Measurements from ENCODE around the gene TMEM185B.
"Not testable (repeated sequence)": the region's sequence is repeated elsewhere in the genome, so short reads cannot be mapped to it uniquely, and the experiment has no call there.

The TMEM185B gene

GRCh38 chr2:120259939-120260338 lies 36.7 kb upstream of the TMEM185B start:
- 100% methylated on average over 2 of the region's 15 CpGs; no CpG with 5 or more reads in 1 of the 2 experiments for WGBS, 2 experiments (ENCODE audit: insufficient coverage in 2 of 2)
- H3K4me1 ChIP-seq (ENCODE audit: control insufficient read depth, insufficient read depth, low read length, poor library complexity, severe bottlenecking); H3K4me3 ChIP-seq (ENCODE audit: extremely low read depth, insufficient read depth, low read length, poor library complexity, severe bottlenecking); H3K27ac ChIP-seq (ENCODE audit: low read depth, low read length, severe bottlenecking): not testable (repeated sequence)
- peaks cover 12% of the 10 kb centered on the region for H3K9me3 ChIP-seq (ENCODE audit: control insufficient read depth, low read length)
- peaks cover 24% of the 10 kb centered on the region for H3K36me3 ChIP-seq (ENCODE audit: control insufficient read depth, insufficient read depth, low read length)

- WGBS, 2 experiments (ENCODE audit: insufficient coverage in 2 of 2): 88 to 94% methylated on average over 8 to 9 of the region's 9 CpGs
- Histone ChIP-seq H3K4me3 (ENCODE audit: extremely low read depth, insufficient read depth, low read length, poor library complexity, severe bottlenecking) (no peak overlapping the region), H3K27ac (ENCODE audit: low read depth, low read length, severe bottlenecking) (no peak overlapping the region), H3K9me3 (ENCODE audit: control insufficient read depth, low read length) (peaks cover 12% of the 10 kb centered on the region), H3K36me3 (ENCODE audit: control insufficient read depth, insufficient read depth, low read length) (peaks cover 24% of the 10 kb centered on the region), H3K4me1 (ENCODE audit: control insufficient read depth, insufficient read depth, low read length, poor library complexity, severe bottlenecking) (peaks cover 15% of the 10 kb centered on the region)
Observed at GRCh38 chr2:120258196-120258595, 35.0 kb upstream of the TMEM185B start.

GRCh38 chr2:120257522-120257921 lies 34.3 kb upstream of the TMEM185B start:
- Histone ChIP-seq H3K4me1 (ENCODE audit: control insufficient read depth, insufficient read depth, low read length, poor library complexity, severe bottlenecking) (peaks cover 10% of the 10 kb centered on the region), H3K27ac (ENCODE audit: low read depth, low read length, severe bottlenecking) (no peak overlapping the region), H3K9me3 (ENCODE audit: control insufficient read depth, low read length) (peaks cover 12% of the 10 kb centered on the region), H3K36me3 (ENCODE audit: control insufficient read depth, insufficient read depth, low read length) (peaks cover 24% of the 10 kb centered on the region), H3K4me3 (ENCODE audit: extremely low read depth, insufficient read depth, low read length, poor library complexity, severe bottlenecking) (no peak overlapping the region)
- no CpG with 5 or more reads among the region's 1 CpG for WGBS, 2 experiments (ENCODE audit: insufficient coverage in 2 of 2)

GRCh38 chr2:120256651-120257000 lies 33.4 kb upstream of the TMEM185B start:
- WGBS, 2 experiments (ENCODE audit: insufficient coverage in 2 of 2): 86 to 100% methylated on average over 1 of the region's 1 CpG
- Histone ChIP-seq H3K36me3 (ENCODE audit: control insufficient read depth, insufficient read depth, low read length) (peaks cover 24% of the 10 kb centered on the region), H3K27ac (ENCODE audit: low read depth, low read length, severe bottlenecking) (no peak overlapping the region), H3K9me3 (ENCODE audit: control insufficient read depth, low read length) (peaks cover 12% of the 10 kb centered on the region), H3K4me1 (ENCODE audit: control insufficient read depth, insufficient read depth, low read length, poor library complexity, severe bottlenecking) (peaks cover 10% of the 10 kb centered on the region), H3K4me3 (ENCODE audit: extremely low read depth, insufficient read depth, low read length, poor library complexity, severe bottlenecking) (no peak overlapping the region)

- WGBS, 2 experiments (ENCODE audit: insufficient coverage in 2 of 2): 63 to 90% methylated on average over 4 to 7 of the region's 9 CpGs
- no peak overlapping the region for H3K4me3 ChIP-seq (ENCODE audit: extremely low read depth, insufficient read depth, low read length, poor library complexity, severe bottlenecking)
- H3K9me3 ChIP-seq (ENCODE audit: control insufficient read depth, low read length): peaks cover 12% of the 10 kb centered on the region
- no peak overlapping the region for H3K27ac ChIP-seq (ENCODE audit: low read depth, low read length, severe bottlenecking)
- peaks cover 24% of the 10 kb centered on the region for H3K36me3 ChIP-seq (ENCODE audit: control insufficient read depth, insufficient read depth, low read length)
- H3K4me1 ChIP-seq (ENCODE audit: control insufficient read depth, insufficient read depth, low read length, poor library complexity, severe bottlenecking): peaks cover 10% of the 10 kb centered on the region
Observed at GRCh38 chr2:120255986-120256650, 32.9 kb upstream of the TMEM185B start.

GRCh38 chr2:120255071-120255470 lies 31.9 kb upstream of the TMEM185B start:
- Histone ChIP-seq H3K9me3 (ENCODE audit: control insufficient read depth, low read length) (peaks cover 7% of the 10 kb centered on the region), H3K4me3 (ENCODE audit: extremely low read depth, insufficient read depth, low read length, poor library complexity, severe bottlenecking) (no peak overlapping the region), H3K27ac (ENCODE audit: low read depth, low read length, severe bottlenecking) (no peak overlapping the region), H3K4me1 (ENCODE audit: control insufficient read depth, insufficient read depth, low read length, poor library complexity, severe bottlenecking) (peaks cover 10% of the 10 kb centered on the region), H3K36me3 (ENCODE audit: control insufficient read depth, insufficient read depth, low read length) (peaks cover 19% of the 10 kb centered on the region)
- WGBS, 2 experiments (ENCODE audit: insufficient coverage in 2 of 2): 91 to 100% methylated on average over 1 to 6 of the region's 6 CpGs

GRCh38 chr2:120254178-120254577 lies 31.0 kb upstream of the TMEM185B start:
- H3K9me3 ChIP-seq (ENCODE audit: control insufficient read depth, low read length): peaks cover 5% of the 10 kb centered on the region
- no peak overlapping the region for H3K27ac ChIP-seq (ENCODE audit: low read depth, low read length, severe bottlenecking)
- peaks cover 10% of the 10 kb centered on the region for H3K4me1 ChIP-seq (ENCODE audit: control insufficient read depth, insufficient read depth, low read length, poor library complexity, severe bottlenecking)
- WGBS, 2 experiments (ENCODE audit: insufficient coverage in 2 of 2): 87 to 88% methylated on average over 3 to 6 of the region's 8 CpGs
- H3K4me3 ChIP-seq (ENCODE audit: extremely low read depth, insufficient read depth, low read length, poor library complexity, severe bottlenecking): peak overlapping the region; percentile 68
- peaks cover 18% of the 10 kb centered on the region for H3K36me3 ChIP-seq (ENCODE audit: control insufficient read depth, insufficient read depth, low read length)

GRCh38 chr2:120253021-120253882 lies 30.1 kb upstream of the TMEM185B start:
- 0 to 1% methylated on average over 45 to 46 of the region's 60 CpGs for WGBS, 2 experiments (ENCODE audit: insufficient coverage in 2 of 2)
- peaks cover 14% of the 10 kb centered on the region for H3K36me3 ChIP-seq (ENCODE audit: control insufficient read depth, insufficient read depth, low read length)
- peak overlapping the region; percentile 68 for H3K4me3 ChIP-seq (ENCODE audit: extremely low read depth, insufficient read depth, low read length, poor library complexity, severe bottlenecking)

GRCh38 chr2:120252225-120253020 lies 29.2 kb upstream of the TMEM185B start, which contains the start of gene RALB:
Gene RALB, plus strand, starts transcription at chr2:120252852. Its CDS starts 25,813 bp downstream, at chr2:120278665.
- no peaks in the 10 kb centered on the region for H3K9me3 ChIP-seq (ENCODE audit: control insufficient read depth, low read length)
- 0 to 1% methylated on average over 58 to 59 of the region's 71 CpGs for WGBS, 2 experiments (ENCODE audit: insufficient coverage in 2 of 2)
- peaks cover 16% of the 10 kb centered on the region for H3K4me1 ChIP-seq (ENCODE audit: control insufficient read depth, insufficient read depth, low read length, poor library complexity, severe bottlenecking)
- peak within 1 kb of the TSS; percentile 80 for H3K27ac ChIP-seq (ENCODE audit: low read depth, low read length, severe bottlenecking)
- peak within 1 kb of the TSS; percentile 68 for H3K4me3 ChIP-seq (ENCODE audit: extremely low read depth, insufficient read depth, low read length, poor library complexity, severe bottlenecking)
- peaks cover 7% of the 10 kb centered on the region for H3K36me3 ChIP-seq (ENCODE audit: control insufficient read depth, insufficient read depth, low read length)

More at GRCh38 chr2:120253021-120253882, 30.1 kb upstream of the TMEM185B start:
- peaks cover 13% of the 10 kb centered on the region for H3K4me1 ChIP-seq (ENCODE audit: control insufficient read depth, insufficient read depth, low read length, poor library complexity, severe bottlenecking)
- H3K9me3 ChIP-seq (ENCODE audit: control insufficient read depth, low read length): peaks cover 4% of the 10 kb centered on the region
- H3K27ac ChIP-seq (ENCODE audit: low read depth, low read length, severe bottlenecking): peak overlapping the region; percentile 80

- peaks cover 16% of the 10 kb centered on the region for H3K4me1 ChIP-seq (ENCODE audit: control insufficient read depth, insufficient read depth, low read length, poor library complexity, severe bottlenecking)
- WGBS, 2 experiments (ENCODE audit: insufficient coverage in 2 of 2): 11 to 17% methylated on average over 5 of the region's 6 CpGs
- H3K4me3 ChIP-seq (ENCODE audit: extremely low read depth, insufficient read depth, low read length, poor library complexity, severe bottlenecking): peak overlapping the region; percentile 68
- H3K9me3 ChIP-seq (ENCODE audit: control insufficient read depth, low read length): no peaks in the 10 kb centered on the region
- peaks cover 7% of the 10 kb centered on the region for H3K36me3 ChIP-seq (ENCODE audit: control insufficient read depth, insufficient read depth, low read length)
- no peak overlapping the region for H3K27ac ChIP-seq (ENCODE audit: low read depth, low read length, severe bottlenecking)
Observed at GRCh38 chr2:120251880-120252224, 28.7 kb upstream of the TMEM185B start.

All from mesodermal cell (in vitro differentiated cells).